OCI-M1 (cell line): ENCODE measurements around the gene MGAT5.

ENCODE experiments used
- DNase-seq: peaks from one replicate; lab custom pipeline; 2025; lab: John Stamatoyannopoulos, UW

MGAT5 gene

GRCh38 chr2:134304394-134305108 is 50.7 kb downstream of the MGAT5 start:
- no peak for DNase-seq

GRCh38 chr2:134305109-134305491 is 51.2 kb downstream of the MGAT5 start:
- DNase-seq, result no peak

- no peak for DNase-seq
These were observed 52.6 kb downstream of the MGAT5 start for GRCh38 chr2:134306521-134306920.

GRCh38 chr2:134307334-134307733 is 53.5 kb downstream of the MGAT5 start:
- DNase-seq, result no peak

- DNase-seq, result no peak
These were observed 54.9 kb downstream of the MGAT5 start for GRCh38 chr2:134308474-134309385.

- DNase-seq, result no peak
These were observed 56.5 kb downstream of the MGAT5 start for GRCh38 chr2:134310107-134311079.

GRCh38 chr2:134312482-134312881 is 58.6 kb downstream of the MGAT5 start:
- DNase-seq, result no peak

GRCh38 chr2:134314202-134314601 is 60.3 kb downstream of the MGAT5 start:
- DNase-seq, result no peak

- no peak for DNase-seq
These were observed 61.0 kb downstream of the MGAT5 start for GRCh38 chr2:134314681-134315368.

GRCh38 chr2:134315471-134315870 is 61.6 kb downstream of the MGAT5 start:
- DNase-seq, result no peak

- no peak for DNase-seq
These were observed 65.9 kb downstream of the MGAT5 start for GRCh38 chr2:134319596-134320254.

GRCh38 chr2:134320930-134321329 is 67.1 kb downstream of the MGAT5 start:
- DNase-seq, result no peak

GRCh38 chr2:134323777-134324176 is 69.9 kb downstream of the MGAT5 start:
- no peak for DNase-seq

- no peak for DNase-seq
These were observed 70.6 kb downstream of the MGAT5 start for GRCh38 chr2:134324430-134324829.

GRCh38 chr2:134324947-134325346 is 71.1 kb downstream of the MGAT5 start:
- no peak for DNase-seq

- DNase-seq, result no peak
These were observed 71.8 kb downstream of the MGAT5 start for GRCh38 chr2:134325696-134326095.

- DNase-seq, result no peak
These were observed 73.5 kb downstream of the MGAT5 start for GRCh38 chr2:134327367-134327766.

GRCh38 chr2:134331081-134331480 is 77.2 kb downstream of the MGAT5 start:
- DNase-seq, result no peak

- no peak for DNase-seq
These were observed 79.8 kb downstream of the MGAT5 start for GRCh38 chr2:134333646-134334189.

- DNase-seq, result no peak
These were observed 80.9 kb downstream of the MGAT5 start for GRCh38 chr2:134334542-134335353.
